Caco-2 (cell line): ENCODE data around the gene HRH2. TPM values are rescaled to one million over a fixed set of nuclear protein-coding genes. Genes with fewer than 3 reads are reported as not detected.

Experiments
- BruUV-seq: library from RNA; stranded (reverse); fragments of 400-500 nt; replicated peaks from 2 replicates; lab custom pipeline; 2021; lab: Mats Ljungman, UMichigan
- CTCF ChIA-PET: fragments of 300-600 bp; sonication (Branson Sonifier 250); formaldehyde crosslinking; loops from one replicate; lab custom pipeline; 2022; ENCODE audit warnings: antibody characterized with exemption; lab: Charles Lee
- POLR2A ChIA-PET: fragments of 300-600 bp; sonication (Branson Sonifier 250); formaldehyde crosslinking; loops from one replicate; lab custom pipeline; 2022; ENCODE audit warnings: antibody characterized with exemption; lab: Charles Lee
- DNase-seq, 2 experiments: peaks; one replicate each; pipeline versions ENCODE4 v3.0.0 to v3.0.0-alpha.2; 2020 to 2022
- H3K27me3 ChIP-seq: replicated peaks from 2 replicates; pipeline ENCODE4 v1.6.0; 2011; ENCODE audit warnings: low read length; ENCODE audit not compliant: control insufficient read depth, insufficient read depth
- H3K36me3 ChIP-seq: 2 replicates; pipeline ENCODE4 v1.5.1; 2011; ENCODE audit warnings: low read length; ENCODE audit not compliant: control insufficient read depth, insufficient read depth
- H3K4me1 ChIP-seq: fragments of 250-450 bp; sonication (Bioruptor Pico); 2 replicates; pipeline ENCODE4 v1.5.1; 2020; ENCODE audit warnings: mild to moderate bottlenecking
- H3K4me3 ChIP-seq: 2 replicates; pipeline ENCODE4 v1.5.1; 2011; ENCODE audit warnings: low read depth, mild to moderate bottlenecking, control low read depth, low read length
- H3K9me3 ChIP-seq: fragments of 250-450 bp; sonication (Bioruptor Pico); 2 replicates; pipeline ENCODE4 v1.5.1; 2020; ENCODE audit warnings: mild to moderate bottlenecking, moderate library complexity
- H3K27ac Mint-ChIP-seq: one replicate; pipeline ENCODE4 v1.8.0; 2022; ENCODE audit warnings: mixed read lengths; ENCODE audit not compliant: unreplicated experiment
- H3K27me3 Mint-ChIP-seq: one replicate; pipeline ENCODE4 v1.8.0; 2022; ENCODE audit warnings: mixed read lengths; ENCODE audit not compliant: insufficient read depth, unreplicated experiment
- H3K36me3 Mint-ChIP-seq: one replicate; pipeline ENCODE4 v1.8.0; 2022; ENCODE audit warnings: mild to moderate bottlenecking, mixed read lengths; ENCODE audit not compliant: insufficient read depth, unreplicated experiment
- H3K4me1 Mint-ChIP-seq: one replicate; pipeline ENCODE4 v1.8.0; 2022; ENCODE audit warnings: low read depth, mixed read lengths; ENCODE audit not compliant: unreplicated experiment
- H3K4me3 Mint-ChIP-seq: one replicate; pipeline ENCODE4 v1.8.0; 2022; ENCODE audit warnings: mild to moderate bottlenecking, moderate library complexity, mixed read lengths; ENCODE audit not compliant: unreplicated experiment
- H3K9me3 Mint-ChIP-seq: one replicate; pipeline ENCODE4 v1.8.0; 2022; ENCODE audit warnings: mixed read lengths; ENCODE audit not compliant: unreplicated experiment
- CTCF ChIP-seq, 2 experiments: fragments of 200-600 bp in 1 of 2; IDR thresholded peaks; 1 replicate in 1 of 2; 2 replicates in 1 of 2; pipeline versions ENCODE4 v1.5.1 to v1.8.0; 2011 to 2022; ENCODE audit warnings: antibody characterized with exemption in 1 of 2, control low read depth in 1 of 2, inconsistent platforms in 1 of 2, low read depth in 1 of 2, low read length in 1 of 2, mild to moderate bottlenecking in 1 of 2, moderate library complexity in 1 of 2; ENCODE audit not compliant: insufficient read depth in 1 of 2, severe bottlenecking in 1 of 2, unreplicated experiment in 1 of 2
- intact Hi-C: fragments of 100-400 bp; cut with micrococcal nuclease; formaldehyde crosslinking; loops from one replicate; pipeline ENCODE4 v1.10.0; 2022; ENCODE audit not compliant: unreplicated experiment
- total RNA-seq: library from RNA; stranded (reverse); gene quantifications from 2 replicates; pipeline ENCODE4 v1.2.3, GENCODE V29; 2022

Gene HRH2
- total RNA-seq, 1 experiment from 2014 or later, result not detected

GRCh38 chr5:175681045-175681967 is 23.4 kb downstream of the HRH2 start:
- ChIA-PET POLR2A (no interaction called here), CTCF (no interaction called here)
- peaks cover 17% of the 10 kb centered on the region for H3K27me3 Mint-ChIP-seq
- no peaks in the 10 kb centered on the region for H3K36me3 Mint-ChIP-seq
- DNase-seq, result no peak
- Histone ChIP-seq H3K27me3 (no peaks in the 10 kb centered on the region; the same call in 1 of the 2 replicates), H3K4me1 (no peaks in the 10 kb centered on the region), H3K36me3 (no peaks in the 10 kb centered on the region), H3K9me3 (no peaks in the 10 kb centered on the region), H3K4me3 (no peak overlapping the region)
- H3K9me3 Mint-ChIP-seq, result no peaks in the 10 kb centered on the region
- H3K4me3 Mint-ChIP-seq, result no peak overlapping the region
- H3K4me1 Mint-ChIP-seq, result peaks cover 12% of the 10 kb centered on the region
- TF ChIP-seq CTCF (IDR thresholded peaks at IDR 0.05; ENCODE audit: insufficient read depth in 1 of 2, low read depth in 1 of 2, low read length in 1 of 2, severe bottlenecking in 1 of 2, unreplicated experiment in 1 of 2), result no peak
- no TSS peak for BruUV-seq
- intact Hi-C loops, result no loop called here
- no peak overlapping the region for H3K27ac Mint-ChIP-seq

- Mint-ChIP-seq H3K36me3 (no peaks in the 10 kb centered on the region), H3K4me3 (no peak overlapping the region), H3K4me1 (peaks cover 12% of the 10 kb centered on the region), H3K27ac (no peak overlapping the region), H3K27me3 (peaks cover 17% of the 10 kb centered on the region), H3K9me3 (no peaks in the 10 kb centered on the region)
- Histone ChIP-seq H3K4me1 (no peaks in the 10 kb centered on the region), H3K36me3 (no peaks in the 10 kb centered on the region), H3K27me3 (no peaks in the 10 kb centered on the region; the same call in 1 of the 2 replicates), H3K9me3 (no peaks in the 10 kb centered on the region), H3K4me3 (no peak overlapping the region)
- BruUV-seq, result no TSS peak
- ChIA-PET POLR2A (no interaction called here), CTCF (no interaction called here)
- TF ChIP-seq CTCF (IDR thresholded peaks at IDR 0.05; ENCODE audit: insufficient read depth in 1 of 2, low read depth in 1 of 2, low read length in 1 of 2, severe bottlenecking in 1 of 2, unreplicated experiment in 1 of 2), result no peak
- intact Hi-C loops, result no loop called here
- no peak for DNase-seq
Measured at GRCh38 chr5:175681968-175682340, 24.1 kb downstream of the HRH2 start.

GRCh38 chr5:175682664-175683063 is 24.8 kb downstream of the HRH2 start:
- H3K27ac Mint-ChIP-seq, result no peak overlapping the region
- Histone ChIP-seq H3K27me3 (no peaks in the 10 kb centered on the region; the same call in 1 of the 2 replicates), H3K4me1 (no peaks in the 10 kb centered on the region), H3K9me3 (no peaks in the 10 kb centered on the region), H3K36me3 (no peaks in the 10 kb centered on the region), H3K4me3 (no peak overlapping the region)
- H3K27me3 Mint-ChIP-seq, result peaks cover 17% of the 10 kb centered on the region
- ChIA-PET CTCF (interaction anchor here (0.6 kb wide), 1 partner anchor 784 kb away, joined by 5 read pairs; no protein-coding TSS in a partner anchor), POLR2A (no interaction called here)
- H3K4me1 Mint-ChIP-seq, result peaks cover 12% of the 10 kb centered on the region
- H3K36me3 Mint-ChIP-seq, result no peaks in the 10 kb centered on the region
- BruUV-seq, result no TSS peak
- intact Hi-C loops, result no loop called here
- H3K9me3 Mint-ChIP-seq, result no peaks in the 10 kb centered on the region
- no peak overlapping the region for H3K4me3 Mint-ChIP-seq
- TF ChIP-seq CTCF (IDR thresholded peaks at IDR 0.05; ENCODE audit: insufficient read depth in 1 of 2, low read depth in 1 of 2, low read length in 1 of 2, severe bottlenecking in 1 of 2, unreplicated experiment in 1 of 2), result no peak
- no peak for DNase-seq
